ENCODE results near the gene PCK1. TPM values are rescaled to one million over a fixed set of nuclear protein-coding genes. Genes with fewer than 3 reads are reported as not detected.

PCK1 gene
- total and polyA plus RNA-seq, 2 donors (not counting 3 experiments of a cell fraction or from before 2014, with no cell fraction given), result not detected

DNA sequence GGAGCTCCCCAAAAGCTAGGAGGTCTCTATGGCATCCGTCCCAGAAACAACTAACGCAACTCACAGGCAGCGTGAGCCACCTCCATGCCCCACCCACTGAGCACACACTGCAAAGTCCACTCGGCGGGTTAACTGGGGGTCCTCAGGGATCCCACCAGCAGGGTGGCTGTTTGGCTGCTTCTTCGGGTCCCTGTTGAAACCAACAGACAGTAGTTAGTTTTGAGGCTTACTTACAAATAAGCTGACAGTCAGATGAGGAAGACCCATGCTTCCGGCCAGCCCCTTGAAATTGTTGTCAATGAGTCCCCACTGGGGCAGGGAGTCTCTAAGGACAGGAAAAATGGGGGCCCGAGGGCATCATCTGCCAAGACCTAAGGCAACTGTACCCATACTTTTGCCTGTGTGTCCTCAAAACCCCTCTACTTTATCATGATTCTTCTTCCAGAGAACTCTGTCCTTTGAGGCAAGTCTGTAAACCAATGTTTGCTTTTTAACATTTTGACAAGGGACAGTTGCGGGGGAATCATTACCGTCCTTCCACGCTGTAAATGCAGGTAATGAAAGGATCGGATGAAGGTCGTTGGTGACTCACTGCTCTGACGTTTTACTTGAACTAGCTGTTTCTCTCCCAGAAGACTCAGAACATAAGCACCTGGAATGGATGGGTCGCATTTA, 2.2 kb upstream of the PCK1 start:
- TF ChIP-seq MYC (IDR thresholded peaks at IDR 0.05; ENCODE audit: low read depth, low read length), result no peak
- TF ChIP-seq POLR2AphosphoS5 (IDR thresholded peaks at IDR 0.05; ENCODE audit: insufficient read depth, low read depth, low read length), result no peak
- TF ChIP-seq, protein P1, sequence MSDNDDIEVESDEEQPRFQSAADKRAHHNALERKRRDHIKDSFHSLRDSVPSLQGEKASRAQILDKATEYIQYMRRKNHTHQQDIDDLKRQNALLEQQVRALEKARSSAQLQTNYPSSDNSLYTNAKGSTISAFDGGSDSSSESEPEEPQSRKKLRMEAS (IDR thresholded peaks at IDR 0.05; ENCODE audit: insufficient read depth, insufficient read length), result no peak
- TF ChIP-seq, protein P2, sequence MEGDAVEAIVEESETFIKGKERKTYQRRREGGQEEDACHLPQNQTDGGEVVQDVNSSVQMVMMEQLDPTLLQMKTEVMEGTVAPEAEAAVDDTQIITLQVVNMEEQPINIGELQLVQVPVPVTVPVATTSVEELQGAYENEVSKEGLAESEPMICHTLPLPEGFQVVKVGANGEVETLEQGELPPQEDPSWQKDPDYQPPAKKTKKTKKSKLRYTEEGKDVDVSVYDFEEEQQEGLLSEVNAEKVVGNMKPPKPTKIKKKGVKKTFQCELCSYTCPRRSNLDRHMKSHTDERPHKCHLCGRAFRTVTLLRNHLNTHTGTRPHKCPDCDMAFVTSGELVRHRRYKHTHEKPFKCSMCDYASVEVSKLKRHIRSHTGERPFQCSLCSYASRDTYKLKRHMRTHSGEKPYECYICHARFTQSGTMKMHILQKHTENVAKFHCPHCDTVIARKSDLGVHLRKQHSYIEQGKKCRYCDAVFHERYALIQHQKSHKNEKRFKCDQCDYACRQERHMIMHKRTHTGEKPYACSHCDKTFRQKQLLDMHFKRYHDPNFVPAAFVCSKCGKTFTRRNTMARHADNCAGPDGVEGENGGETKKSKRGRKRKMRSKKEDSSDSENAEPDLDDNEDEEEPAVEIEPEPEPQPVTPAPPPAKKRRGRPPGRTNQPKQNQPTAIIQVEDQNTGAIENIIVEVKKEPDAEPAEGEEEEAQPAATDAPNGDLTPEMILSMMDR (IDR thresholded peaks at IDR 0.05; ENCODE audit: extremely low read depth in 1 of 2, insufficient read depth in 1 of 2, low read depth in 1 of 2, low read length in 2 of 2), result no peak
- no peak for TF ChIP-seq FOS (IDR thresholded peaks at IDR 0.05; ENCODE audit: borderline replicate concordance, insufficient read depth, low read length)
- TF ChIP-seq POLR2A (IDR thresholded peaks at IDR 0.05; ENCODE audit: low read depth, low read length), result no peak
- TF ChIP-seq EZH2 (IDR thresholded peaks at IDR 0.05; ENCODE audit: borderline replicate concordance, low read depth, low read length, severe bottlenecking), result no peak
- TF ChIP-seq JUN (IDR thresholded peaks at IDR 0.05; ENCODE audit: borderline replicate concordance, insufficient read depth, insufficient read length, low read depth), result no peak
- Histone ChIP-seq H3K27me3 (ENCODE audit: control insufficient read depth in 2 of 2, insufficient read depth in 2 of 2, low read length in 2 of 2) (no peaks in the 10 kb centered on the region), H3K36me3 (ENCODE audit: control insufficient read depth in 2 of 2, extremely low read depth in 1 of 2, insufficient read depth in 2 of 2, low read length in 2 of 2) (no peaks in the 10 kb centered on the region), H3K4me1 (ENCODE audit: control insufficient read depth, extremely low read depth, insufficient read depth, low read length) (no peaks in the 10 kb centered on the region), H3K9me3 (replicated peaks; ENCODE audit: control insufficient read depth, insufficient read depth, low read length) (no peaks in the 10 kb centered on the region), H4K20me1 (replicated peaks; ENCODE audit: control insufficient read depth, extremely low read depth, insufficient read depth, low read length) (no peaks in the 10 kb centered on the region), H3K9me1 (replicated peaks; ENCODE audit: control insufficient read depth, extremely low read depth, insufficient read depth, low read length) (no peaks in the 10 kb centered on the region), H3K27ac (ENCODE audit: insufficient read depth, low read depth, low read length) (no peak overlapping the region), H2AFZ (ENCODE audit: low read depth, low read length) (no peak overlapping the region), H3K79me2 (ENCODE audit: control insufficient read depth, insufficient read depth, low read length) (no peaks in the 10 kb centered on the region), H3K4me3 (replicated peaks in 1 of 3; ENCODE audit: insufficient read depth in 1 of 3, low read depth in 1 of 3, low read length in 3 of 3) (no peak overlapping the region), H3K4me2 (ENCODE audit: insufficient read depth, low read length) (no peak overlapping the region), H3K9ac (replicated peaks; ENCODE audit: extremely low read depth, insufficient read depth, low read length) (no peak overlapping the region)
- POLR2A ChIA-PET, result no interaction called here
- dilution Hi-C loops (cut with MboI; ENCODE audit: extremely low pct_ligation_motif_present, low sequenced_read_pairs), result no loop called here
- CTCF ChIA-PET, result no interaction called here
- no TSS peak for BruUV-seq (replicated peaks)
- FAIRE-seq (no peak), DNase-seq (ENCODE audit: low read depth, low spot score) (no peak)
- intact Hi-C loops (cut with micrococcal nuclease), result no loop called here

All from endothelial cell of umbilical vein (primary cell).